Measurements from ENCODE around the gene KLK10.
"Not testable (repeated sequence)": the region's sequence is repeated elsewhere in the genome, so short reads cannot be mapped to it uniquely, and the experiment has no call there.

Gene KLK10

DNA sequence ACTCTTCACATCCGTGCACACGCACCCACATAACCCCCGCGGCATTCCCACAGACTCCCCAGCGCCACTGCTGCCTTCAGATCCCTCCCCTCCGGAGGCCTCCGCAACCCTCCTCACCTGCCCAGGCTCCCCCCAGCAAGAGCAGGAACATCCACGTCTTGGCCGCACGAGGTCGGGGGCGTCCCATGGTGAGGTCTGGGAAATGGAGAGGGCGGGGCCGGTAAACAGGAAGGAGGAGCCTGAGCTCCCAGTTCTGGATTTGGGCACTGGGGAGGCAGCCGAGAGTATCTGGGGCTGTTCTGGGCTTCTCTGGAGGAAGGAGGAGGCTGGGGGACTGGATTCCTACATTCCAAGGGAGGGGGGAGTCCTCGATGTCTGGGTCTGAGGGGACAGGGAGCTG, 18.5 kb downstream of the KLK10 start:
- Mint-ChIP-seq H3K36me3 (ENCODE audit: low read depth) (no peaks in the 10 kb centered on the region), H3K4me1 (ENCODE audit: low read depth) (no peaks in the 10 kb centered on the region), H3K27me3 (ENCODE audit: low read depth) (no peaks in the 10 kb centered on the region), H3K27ac (no peak overlapping the region), H3K9me3 (no peaks in the 10 kb centered on the region), H3K4me3 (no peak overlapping the region)

GRCh38 chr19:51000426-51000825, 19.1 kb downstream of the KLK10 start:
- Mint-ChIP-seq H3K4me1 (ENCODE audit: low read depth) (no peaks in the 10 kb centered on the region), H3K4me3 (no peak overlapping the region), H3K9me3 (no peaks in the 10 kb centered on the region), H3K27ac (no peak overlapping the region), H3K27me3 (ENCODE audit: low read depth) (no peaks in the 10 kb centered on the region), H3K36me3 (ENCODE audit: low read depth) (no peaks in the 10 kb centered on the region)

DNA sequence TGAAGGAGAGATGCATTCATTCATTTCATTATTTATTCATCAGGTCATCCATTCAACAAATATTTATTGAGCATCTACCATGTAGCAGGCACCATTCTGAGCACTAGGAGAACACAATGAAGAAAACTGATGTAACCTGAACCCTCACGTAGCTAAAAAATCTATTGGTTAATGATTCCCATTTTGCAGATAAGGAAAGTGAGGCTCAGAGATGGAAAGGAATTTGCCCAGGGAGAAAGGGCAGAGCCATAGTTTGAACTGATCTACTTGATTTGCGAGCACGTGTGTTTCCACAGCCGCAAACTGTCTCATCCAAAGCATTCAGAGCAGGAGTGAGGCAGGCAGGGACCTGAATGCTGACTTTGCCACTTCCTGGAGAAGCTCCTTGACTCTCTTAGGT, 20.8 kb downstream of the KLK10 start:
- no peaks in the 10 kb centered on the region for H3K36me3 Mint-ChIP-seq (ENCODE audit: low read depth)
- H3K27ac Mint-ChIP-seq = no peak overlapping the region
- H3K27me3 Mint-ChIP-seq (ENCODE audit: low read depth) = no peaks in the 10 kb centered on the region
- H3K4me3 Mint-ChIP-seq = no peak overlapping the region
- H3K9me3 Mint-ChIP-seq = no peaks in the 10 kb centered on the region
- no peaks in the 10 kb centered on the region for H3K4me1 Mint-ChIP-seq (ENCODE audit: low read depth)

GRCh38 chr19:50998061-50998460, 21.4 kb downstream of the KLK10 start:
- no peaks in the 10 kb centered on the region for H3K4me1 Mint-ChIP-seq (ENCODE audit: low read depth)
- H3K27ac Mint-ChIP-seq = no peak overlapping the region
- no peaks in the 10 kb centered on the region for H3K27me3 Mint-ChIP-seq (ENCODE audit: low read depth)
- H3K36me3 Mint-ChIP-seq (ENCODE audit: low read depth) = no peaks in the 10 kb centered on the region
- H3K4me3 Mint-ChIP-seq = no peak overlapping the region
- H3K9me3 Mint-ChIP-seq = no peaks in the 10 kb centered on the region

- no peaks in the 10 kb centered on the region for H3K36me3 Mint-ChIP-seq (ENCODE audit: low read depth)
- H3K4me1 Mint-ChIP-seq (ENCODE audit: low read depth) = no peaks in the 10 kb centered on the region
- H3K4me3 Mint-ChIP-seq = no peak overlapping the region
- no peak overlapping the region for H3K27ac Mint-ChIP-seq
- peaks cover 11% of the 10 kb centered on the region for H3K27me3 Mint-ChIP-seq (ENCODE audit: low read depth)
- no peaks in the 10 kb centered on the region for H3K9me3 Mint-ChIP-seq
These were observed 25.4 kb downstream of the KLK10 start for GRCh38 chr19:50994129-50994528.

GRCh38 chr19:50992666-50993035, 26.9 kb downstream of the KLK10 start:
- H3K36me3 Mint-ChIP-seq (ENCODE audit: low read depth) = no peaks in the 10 kb centered on the region
- H3K4me1 Mint-ChIP-seq (ENCODE audit: low read depth) = no peaks in the 10 kb centered on the region
- H3K9me3 Mint-ChIP-seq = no peaks in the 10 kb centered on the region
- peaks cover 12% of the 10 kb centered on the region for H3K27me3 Mint-ChIP-seq (ENCODE audit: low read depth)
- no peak overlapping the region for H3K27ac Mint-ChIP-seq
- H3K4me3 Mint-ChIP-seq = no peak overlapping the region

- H3K4me1 Mint-ChIP-seq (ENCODE audit: low read depth); H3K36me3 Mint-ChIP-seq (ENCODE audit: low read depth); H3K27ac Mint-ChIP-seq; H3K4me3 Mint-ChIP-seq; H3K9me3 Mint-ChIP-seq: not testable (repeated sequence)
- peaks cover 14% of the 10 kb centered on the region for H3K27me3 Mint-ChIP-seq (ENCODE audit: low read depth)
These were observed 35.1 kb downstream of the KLK10 start for GRCh38 chr19:50984416-50984815.

GRCh38 chr19:50983625-50984292, 35.8 kb downstream of the KLK10 start, which contains the start of gene KLK7:
Gene KLK7, minus strand, starts transcription at chr19:50983917. Its CDS starts 1,518 bp downstream, at chr19:50982399.
- H3K27me3 Mint-ChIP-seq (ENCODE audit: low read depth) = peaks cover 11% of the 10 kb centered on the region

DNA sequence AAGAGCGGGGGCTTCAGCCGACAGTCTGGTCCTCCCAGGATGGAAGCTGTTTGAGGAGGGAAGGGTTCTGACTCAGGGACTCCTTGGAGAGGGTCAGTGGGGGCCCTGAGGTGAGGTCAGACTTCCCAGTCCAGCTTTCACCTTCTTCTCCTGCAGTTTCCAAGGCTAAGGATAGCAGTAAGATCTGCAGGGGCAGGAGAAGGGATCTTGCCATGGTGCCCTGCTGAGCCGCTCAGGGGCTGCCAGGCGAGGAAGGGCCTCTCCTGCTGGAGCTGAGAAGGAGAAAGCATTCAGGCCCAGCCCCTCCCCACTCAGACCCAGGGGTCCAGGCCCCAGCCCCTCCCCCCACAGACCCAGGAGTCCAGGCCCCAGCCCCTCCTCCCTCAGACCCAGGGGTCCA, 37.3 kb downstream of the KLK10 start:
- no peak overlapping the region for H3K4me3 Mint-ChIP-seq

More at GRCh38 chr19:50983625-50984292, 35.8 kb downstream of the KLK10 start, which contains the start of gene KLK7:
- Mint-ChIP-seq H3K27ac (no peak within 1 kb of the TSS), H3K36me3 (ENCODE audit: low read depth) (no peaks in the 10 kb centered on the region), H3K9me3 (no peaks in the 10 kb centered on the region), H3K4me3 (no peak within 1 kb of the TSS), H3K4me1 (ENCODE audit: low read depth) (no peaks in the 10 kb centered on the region)

DNA sequence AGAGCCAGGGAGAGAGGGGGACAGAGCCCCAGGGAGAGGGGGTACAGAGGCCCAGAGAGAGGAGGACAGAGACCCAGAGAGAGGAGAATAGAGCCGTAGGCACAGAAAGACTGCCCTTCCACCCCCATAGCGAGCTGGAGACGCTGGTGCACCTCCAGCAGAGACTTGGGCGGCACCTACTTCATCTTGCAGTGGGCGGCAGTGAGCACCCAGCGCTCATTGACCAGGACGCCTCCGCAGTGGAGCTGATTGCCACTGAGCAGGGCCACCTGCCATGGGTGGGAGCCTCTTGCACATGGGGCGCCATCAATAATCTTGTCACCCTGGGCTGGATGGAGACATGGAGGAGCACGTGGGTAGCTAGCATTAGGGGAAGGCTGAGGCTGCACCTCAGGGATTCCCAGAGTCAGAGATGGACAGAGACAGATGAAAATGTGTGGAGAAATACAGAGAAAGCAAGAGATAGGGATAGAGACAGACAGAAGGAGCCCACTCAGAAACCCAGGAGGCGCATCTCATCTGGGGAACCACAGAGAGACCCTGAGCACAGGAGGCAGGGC, 37.8 kb downstream of the KLK10 start:
- Mint-ChIP-seq H3K4me3 (no peak overlapping the region), H3K27ac (no peak overlapping the region), H3K36me3 (ENCODE audit: low read depth) (no peaks in the 10 kb centered on the region), H3K4me1 (ENCODE audit: low read depth) (no peaks in the 10 kb centered on the region), H3K27me3 (ENCODE audit: low read depth) (peaks cover 11% of the 10 kb centered on the region), H3K9me3 (no peaks in the 10 kb centered on the region)

More for the DNA sequence above, 37.3 kb downstream of the KLK10 start:
- H3K27ac Mint-ChIP-seq = no peak overlapping the region
- H3K36me3 Mint-ChIP-seq (ENCODE audit: low read depth) = no peaks in the 10 kb centered on the region
- H3K27me3 Mint-ChIP-seq (ENCODE audit: low read depth) = peaks cover 11% of the 10 kb centered on the region
- no peaks in the 10 kb centered on the region for H3K4me1 Mint-ChIP-seq (ENCODE audit: low read depth)
- no peaks in the 10 kb centered on the region for H3K9me3 Mint-ChIP-seq

DNA sequence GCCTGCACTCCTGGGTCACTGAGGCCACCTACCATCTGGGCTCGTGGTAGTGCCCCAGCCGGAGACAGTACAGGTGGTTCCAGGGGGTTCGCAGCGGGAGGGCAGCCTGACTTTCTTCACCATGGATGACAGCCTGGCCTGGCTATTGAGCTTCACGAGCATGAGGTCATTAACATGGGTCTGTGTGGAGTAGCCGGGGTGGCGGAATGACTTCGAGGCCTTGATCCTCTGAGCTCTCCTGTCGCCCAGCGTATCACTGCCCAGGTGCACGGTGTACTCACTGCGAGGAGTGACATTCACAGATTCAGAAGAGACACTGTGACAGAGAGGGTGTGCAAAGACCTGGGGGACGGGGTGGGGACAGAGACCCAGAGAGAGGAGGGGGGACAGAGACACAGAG, 39.3 kb downstream of the KLK10 start:
- Mint-ChIP-seq H3K36me3 (ENCODE audit: low read depth) (no peaks in the 10 kb centered on the region), H3K27me3 (ENCODE audit: low read depth) (peaks cover 11% of the 10 kb centered on the region)

GRCh38 chr19:50979758-50980157, 39.8 kb downstream of the KLK10 start:
- no peak overlapping the region for H3K4me3 Mint-ChIP-seq
- H3K9me3 Mint-ChIP-seq = no peaks in the 10 kb centered on the region
- no peaks in the 10 kb centered on the region for H3K4me1 Mint-ChIP-seq (ENCODE audit: low read depth)
- peaks cover 11% of the 10 kb centered on the region for H3K27me3 Mint-ChIP-seq (ENCODE audit: low read depth)
- H3K27ac Mint-ChIP-seq = no peak overlapping the region
- no peaks in the 10 kb centered on the region for H3K36me3 Mint-ChIP-seq (ENCODE audit: low read depth)

More for the DNA sequence above, 39.3 kb downstream of the KLK10 start:
- Mint-ChIP-seq H3K4me3 (no peak overlapping the region), H3K4me1 (ENCODE audit: low read depth) (no peaks in the 10 kb centered on the region), H3K9me3 (no peaks in the 10 kb centered on the region), H3K27ac (no peak overlapping the region)

- H3K36me3 Mint-ChIP-seq (ENCODE audit: low read depth) = no peaks in the 10 kb centered on the region
- no peaks in the 10 kb centered on the region for H3K4me1 Mint-ChIP-seq (ENCODE audit: low read depth)
- no peak overlapping the region for H3K4me3 Mint-ChIP-seq
- peaks cover 9% of the 10 kb centered on the region for H3K27me3 Mint-ChIP-seq (ENCODE audit: low read depth)
- no peak overlapping the region for H3K27ac Mint-ChIP-seq
- H3K9me3 Mint-ChIP-seq = no peaks in the 10 kb centered on the region
These were observed 40.6 kb downstream of the KLK10 start for GRCh38 chr19:50978772-50979390.

GRCh38 chr19:50977626-50978025, 41.9 kb downstream of the KLK10 start:
- peaks cover 9% of the 10 kb centered on the region for H3K27me3 Mint-ChIP-seq (ENCODE audit: low read depth)

DNA sequence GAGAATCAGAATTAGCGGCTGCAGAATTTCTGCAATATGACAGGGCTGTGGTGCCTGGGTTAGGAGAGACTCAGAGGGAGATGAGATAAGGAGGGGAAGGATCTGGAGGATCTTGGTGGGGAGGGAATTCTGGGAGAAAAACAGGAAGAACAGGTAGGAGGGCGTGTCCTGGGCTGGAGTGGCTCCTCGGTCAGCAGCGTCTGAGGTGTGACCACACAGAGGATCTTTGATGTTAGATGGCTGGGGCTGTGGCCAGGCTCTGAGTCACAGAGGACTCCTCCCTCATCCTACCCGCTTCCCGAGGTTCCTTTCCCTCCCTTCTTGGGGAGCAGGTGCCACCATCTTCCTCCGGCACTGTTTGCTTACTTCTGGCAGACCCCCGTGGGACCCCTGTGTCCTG, 43.7 kb downstream of the KLK10 start:
- Mint-ChIP-seq H3K4me3 (no peak overlapping the region), H3K36me3 (ENCODE audit: low read depth) (no peaks in the 10 kb centered on the region), H3K27me3 (ENCODE audit: low read depth) (peaks cover 5% of the 10 kb centered on the region), H3K27ac (no peak overlapping the region), H3K4me1 (ENCODE audit: low read depth) (no peaks in the 10 kb centered on the region), H3K9me3 (no peaks in the 10 kb centered on the region)

More at GRCh38 chr19:50977626-50978025, 41.9 kb downstream of the KLK10 start:
- H3K27ac Mint-ChIP-seq = no peak overlapping the region
- H3K9me3 Mint-ChIP-seq = no peaks in the 10 kb centered on the region
- no peak overlapping the region for H3K4me3 Mint-ChIP-seq
- no peaks in the 10 kb centered on the region for H3K4me1 Mint-ChIP-seq (ENCODE audit: low read depth)
- H3K36me3 Mint-ChIP-seq (ENCODE audit: low read depth) = no peaks in the 10 kb centered on the region
